GM11168 (cell line): ENCODE measurements around the gene SCN8A.

Source experiments
- in situ Hi-C: fragments of 300-500 bp; cut with MboI; formaldehyde crosslinking; loops from one replicate; pipeline ENCODE4 v1.12.0; 2022; ENCODE audit warnings: low sequenced_read_pairs; ENCODE audit not compliant: unreplicated experiment

The SCN8A gene

GRCh38 chr12:51798501-51798900 lies 207.5 kb downstream of the SCN8A start:
- in situ Hi-C loops, result no loop called here

- in situ Hi-C loops, result no loop called here
These were observed 210.0 kb downstream of the SCN8A start for GRCh38 chr12:51801027-51801426.

- in situ Hi-C loops, result no loop called here
These were observed 215.9 kb downstream of the SCN8A start for GRCh38 chr12:51806896-51807295.

- in situ Hi-C loops, result no loop called here
These were observed 218.2 kb downstream of the SCN8A start for GRCh38 chr12:51809193-51809592.

GRCh38 chr12:51811203-51812202 lies 220.5 kb downstream of the SCN8A start:
- in situ Hi-C loops, result no loop called here

- in situ Hi-C loops, result no loop called here
These were observed 221.8 kb downstream of the SCN8A start for GRCh38 chr12:51812871-51813270.

- in situ Hi-C loops, result no loop called here
These were observed 222.9 kb downstream of the SCN8A start for GRCh38 chr12:51813931-51814310.

GRCh38 chr12:51814311-51815088 lies 223.5 kb downstream of the SCN8A start:
- in situ Hi-C loops, result no loop called here

- in situ Hi-C loops, result no loop called here
These were observed 224.5 kb downstream of the SCN8A start for GRCh38 chr12:51815571-51815970.

GRCh38 chr12:51817027-51817953 lies 226.3 kb downstream of the SCN8A start:
- in situ Hi-C loops, result no loop called here

GRCh38 chr12:51818086-51818485 lies 227.1 kb downstream of the SCN8A start:
- in situ Hi-C loops, result no loop called here

GRCh38 chr12:51818566-51819300 lies 227.7 kb downstream of the SCN8A start:
- in situ Hi-C loops, result no loop called here

- in situ Hi-C loops, result no loop called here
These were observed 228.9 kb downstream of the SCN8A start for GRCh38 chr12:51819736-51820525.

- in situ Hi-C loops, result no loop called here
These were observed 229.8 kb downstream of the SCN8A start for GRCh38 chr12:51820526-51821439.

- in situ Hi-C loops, result no loop called here
These were observed 230.6 kb downstream of the SCN8A start for GRCh38 chr12:51821440-51822260.

- in situ Hi-C loops, result no loop called here
These were observed 231.2 kb downstream of the SCN8A start for GRCh38 chr12:51822261-51822616.

- in situ Hi-C loops, result no loop called here
These were observed 231.9 kb downstream of the SCN8A start for GRCh38 chr12:51822956-51823355.
